Activated CD4-positive, CD25-positive, alpha-beta regulatory T cell treated with anti-CD3 and anti-CD28 coated beads, Interleukin-2, amount 50 U/mL, for 72 hours (primary cell): ENCODE results near the gene ENKD1.
A peak's percentile ranks its signal among the peaks of the same experiment; 100 is the strongest.

ENCODE experiments used
- DNase-seq: peaks from one replicate; pipeline ENCODE4 v3.0.0; 2021

ENKD1 gene

GRCh38 chr16:67662653-67663010 lies 3.9 kb downstream of the ENKD1 start:
- DNase-seq, result no peak

GRCh38 chr16:67661886-67662652 lies 4.5 kb downstream of the ENKD1 start:
- DNase-seq, result no peak

GRCh38 chr16:67661101-67661761 lies 5.3 kb downstream of the ENKD1 start:
- no peak for DNase-seq

GRCh38 chr16:67660564-67661028 lies 6.0 kb downstream of the ENKD1 start, which contains the start of gene PARD6A:
TSS of gene PARD6A (plus strand) at chr16:67660960. CDS start at chr16:67661039, 79 bp downstream.
- DNase-seq, result peak; percentile 90

- DNase-seq, result peak; percentile 96
Observed at GRCh38 chr16:67659675-67660563, 6.6 kb downstream of the ENKD1 start, which contains the start of gene ACD. TSS of gene ACD (minus strand) at chr16:67660260. CDS start at chr16:67660220, 40 bp downstream.

- DNase-seq, result no peak
Observed at GRCh38 chr16:67658849-67659674, 7.5 kb downstream of the ENKD1 start.

- DNase-seq, result no peak
Observed at GRCh38 chr16:67657751-67658518, 8.6 kb downstream of the ENKD1 start.

- DNase-seq, result no peak
Observed at GRCh38 chr16:67657017-67657608, 9.4 kb downstream of the ENKD1 start.

- DNase-seq, result no peak
Observed at GRCh38 chr16:67656344-67657016, 10.1 kb downstream of the ENKD1 start.

- no peak for DNase-seq
Observed at GRCh38 chr16:67655363-67655762, 11.2 kb downstream of the ENKD1 start.

GRCh38 chr16:67654403-67654911 lies 12.1 kb downstream of the ENKD1 start:
- no peak for DNase-seq

GRCh38 chr16:67653789-67654402 lies 12.7 kb downstream of the ENKD1 start:
- DNase-seq, result no peak

GRCh38 chr16:67653128-67653788 lies 13.3 kb downstream of the ENKD1 start:
- DNase-seq, result no peak

- DNase-seq, result no peak
Observed at GRCh38 chr16:67652578-67653127, 13.9 kb downstream of the ENKD1 start.

- no peak for DNase-seq
Observed at GRCh38 chr16:67651847-67652246, 14.7 kb downstream of the ENKD1 start.

GRCh38 chr16:67651039-67651438 lies 15.5 kb downstream of the ENKD1 start:
- DNase-seq, result no peak

- no peak for DNase-seq
Observed at GRCh38 chr16:67650023-67650422, 16.5 kb downstream of the ENKD1 start.

- no peak for DNase-seq
Observed at GRCh38 chr16:67649494-67649931, 17.0 kb downstream of the ENKD1 start.
